Thyroid gland (tissue), 4 donors: ENCODE data around the gene DPYD.

Experiments used
- POLR2A ChIP-seq, 2 donors: fragments of 450-650 bp; IDR thresholded peaks; one replicate each; pipeline ENCODE4 v1.6.1; 2017; ENCODE audit warnings: antibody characterized with exemption in 2 of 2, mild to moderate bottlenecking in 2 of 2, moderate library complexity in 1 of 2
- TF ChIP-seq, protein P1 (sequence below), 6 experiments: fragments of 200-600 bp in 3 of 6; fragments of 450-650 bp in 3 of 6; sonication (generic) in 3 of 6; IDR thresholded peaks; one replicate each; pipeline ENCODE4 v1.5.1; 2016 to 2019; ENCODE audit warnings: antibody characterized with exemption in 6 of 6, mild to moderate bottlenecking in 2 of 6, inconsistent platforms in 1 of 6, moderate library complexity in 1 of 6

GRCh38 chr1:97680470-97680869, 240.4 kb downstream of the DPYD start:
- no peak for TF ChIP-seq POLR2A (IDR thresholded peaks at IDR 0.05)
- TF ChIP-seq, protein P1, sequence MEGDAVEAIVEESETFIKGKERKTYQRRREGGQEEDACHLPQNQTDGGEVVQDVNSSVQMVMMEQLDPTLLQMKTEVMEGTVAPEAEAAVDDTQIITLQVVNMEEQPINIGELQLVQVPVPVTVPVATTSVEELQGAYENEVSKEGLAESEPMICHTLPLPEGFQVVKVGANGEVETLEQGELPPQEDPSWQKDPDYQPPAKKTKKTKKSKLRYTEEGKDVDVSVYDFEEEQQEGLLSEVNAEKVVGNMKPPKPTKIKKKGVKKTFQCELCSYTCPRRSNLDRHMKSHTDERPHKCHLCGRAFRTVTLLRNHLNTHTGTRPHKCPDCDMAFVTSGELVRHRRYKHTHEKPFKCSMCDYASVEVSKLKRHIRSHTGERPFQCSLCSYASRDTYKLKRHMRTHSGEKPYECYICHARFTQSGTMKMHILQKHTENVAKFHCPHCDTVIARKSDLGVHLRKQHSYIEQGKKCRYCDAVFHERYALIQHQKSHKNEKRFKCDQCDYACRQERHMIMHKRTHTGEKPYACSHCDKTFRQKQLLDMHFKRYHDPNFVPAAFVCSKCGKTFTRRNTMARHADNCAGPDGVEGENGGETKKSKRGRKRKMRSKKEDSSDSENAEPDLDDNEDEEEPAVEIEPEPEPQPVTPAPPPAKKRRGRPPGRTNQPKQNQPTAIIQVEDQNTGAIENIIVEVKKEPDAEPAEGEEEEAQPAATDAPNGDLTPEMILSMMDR (IDR thresholded peaks at IDR 0.05): no peak
